GM12878 (cell line): ENCODE results near the gene LMNB1.

Experiments
- EZH2 ChIP-seq: IDR thresholded peaks from 2 replicates; pipeline ENCODE4 v1.6.1; 2012; ENCODE audit warnings: low read depth, mild to moderate bottlenecking, control low read depth, inconsistent platforms, low read length, borderline replicate concordance; ENCODE audit not compliant: control insufficient read depth
- NBN ChIP-seq: fragments of 450-650 bp; IDR thresholded peaks from 2 replicates; pipeline ENCODE4 v1.6.1; 2016
- YY1 ChIP-seq: IDR thresholded peaks from 2 replicates; pipeline ENCODE4 v1.6.1; 2011; ENCODE audit warnings: low read depth, mild to moderate bottlenecking, low read length
- TF ChIP-seq, protein P1 (sequence below), 3 experiments: IDR thresholded peaks in 2 of 3; conservative IDR thresholded peaks in 1 of 3; 2 replicates each; pipeline ENCODE4 v1.5.1; 2011; ENCODE audit warnings: low read depth in 3 of 3, low read length in 3 of 3, mild to moderate bottlenecking in 3 of 3, control low read depth in 2 of 3, moderate library complexity in 2 of 3, inconsistent platforms in 1 of 3, mixed read lengths in 1 of 3; ENCODE audit not compliant: control insufficient read depth in 2 of 3, insufficient read depth in 1 of 3; ENCODE audit errors: extremely low read depth in 1 of 3

DNA sequence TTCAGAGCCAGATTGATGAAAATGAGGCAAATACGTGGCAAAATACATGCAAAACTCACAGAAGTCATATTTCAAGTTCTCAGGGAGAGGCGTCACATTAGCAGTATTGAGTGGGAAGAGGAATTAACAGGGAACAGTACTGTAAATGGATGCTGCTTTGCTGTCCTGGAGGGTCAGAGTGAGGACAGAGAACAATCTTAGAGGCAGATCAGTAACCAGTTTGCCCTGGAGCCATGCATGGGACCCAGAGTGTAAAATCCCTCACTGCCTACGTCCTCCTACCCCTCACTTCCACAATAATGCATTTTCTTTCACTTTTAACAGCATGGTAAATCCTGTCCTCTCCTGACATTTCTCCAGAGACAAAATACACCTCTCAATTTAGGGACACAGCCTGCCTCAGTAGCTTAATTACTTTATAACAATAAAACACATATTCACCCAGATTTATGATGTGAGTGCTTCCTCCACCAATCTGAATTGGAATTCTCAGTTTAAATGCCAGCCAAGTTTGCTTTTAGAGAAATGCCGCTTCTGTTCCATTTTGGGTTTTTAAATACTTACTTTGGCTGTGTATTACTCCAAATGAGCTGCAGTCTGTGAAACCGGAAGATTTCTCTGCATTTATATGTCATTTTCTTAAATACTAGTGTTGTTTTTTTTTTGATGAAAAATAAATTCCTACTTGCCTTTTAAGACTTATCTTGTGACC lies 70.0 kb downstream of the LMNB1 start:
- TF ChIP-seq NBN (no peak), YY1 (no peak), EZH2 (no peak)
- TF ChIP-seq, protein P1, sequence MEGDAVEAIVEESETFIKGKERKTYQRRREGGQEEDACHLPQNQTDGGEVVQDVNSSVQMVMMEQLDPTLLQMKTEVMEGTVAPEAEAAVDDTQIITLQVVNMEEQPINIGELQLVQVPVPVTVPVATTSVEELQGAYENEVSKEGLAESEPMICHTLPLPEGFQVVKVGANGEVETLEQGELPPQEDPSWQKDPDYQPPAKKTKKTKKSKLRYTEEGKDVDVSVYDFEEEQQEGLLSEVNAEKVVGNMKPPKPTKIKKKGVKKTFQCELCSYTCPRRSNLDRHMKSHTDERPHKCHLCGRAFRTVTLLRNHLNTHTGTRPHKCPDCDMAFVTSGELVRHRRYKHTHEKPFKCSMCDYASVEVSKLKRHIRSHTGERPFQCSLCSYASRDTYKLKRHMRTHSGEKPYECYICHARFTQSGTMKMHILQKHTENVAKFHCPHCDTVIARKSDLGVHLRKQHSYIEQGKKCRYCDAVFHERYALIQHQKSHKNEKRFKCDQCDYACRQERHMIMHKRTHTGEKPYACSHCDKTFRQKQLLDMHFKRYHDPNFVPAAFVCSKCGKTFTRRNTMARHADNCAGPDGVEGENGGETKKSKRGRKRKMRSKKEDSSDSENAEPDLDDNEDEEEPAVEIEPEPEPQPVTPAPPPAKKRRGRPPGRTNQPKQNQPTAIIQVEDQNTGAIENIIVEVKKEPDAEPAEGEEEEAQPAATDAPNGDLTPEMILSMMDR (IDR thresholded peaks at IDR 0.05 in 2 of 3, conservative IDR thresholded peaks at IDR 0.05 in 1 of 3; ENCODE audit: control insufficient read depth in 2 of 3, extremely low read depth in 1 of 3, insufficient read depth in 1 of 3, low read depth in 3 of 3, low read length in 3 of 3): no peak
